ENCODE measurements around the gene RSPH1.

- TF ChIP-seq CTCF (IDR thresholded peaks at IDR 0.05 in 2 of 3, conservative IDR thresholded peaks at IDR 0.05 in 1 of 3; ENCODE audit: borderline replicate concordance in 1 of 3, insufficient read depth in 1 of 3, low read depth in 2 of 3, low read length in 2 of 3) (no peak), ZFX (IDR thresholded peaks at IDR 0.05) (no peak), SP1 (IDR thresholded peaks at IDR 0.05; ENCODE audit: low read depth) (no peak), EZH2 (IDR thresholded peaks at IDR 0.05) (no peak), POLR2AphosphoS5 (IDR thresholded peaks at IDR 0.05; ENCODE audit: low read depth, low read length) (no peak), RAD21 (IDR thresholded peaks at IDR 0.05; ENCODE audit: low read depth) (no peak), EZH2phosphoT487 (IDR thresholded peaks at IDR 0.05; ENCODE audit: borderline replicate concordance) (no peak), TCF7L2 (IDR thresholded peaks at IDR 0.05; ENCODE audit: borderline replicate concordance, extremely low read depth, insufficient read depth, insufficient read length) (no peak), POLR2A (IDR thresholded peaks at IDR 0.05; ENCODE audit: borderline replicate concordance, extremely low read depth, insufficient read depth, insufficient read length) (no peak), ZBTB33 (IDR thresholded peaks at IDR 0.05; ENCODE audit: extremely low read depth, insufficient replicate concordance, low read length) (no peak), MAX (IDR thresholded peaks at IDR 0.05) (no peak), REST (IDR thresholded peaks at IDR 0.05; ENCODE audit: low read depth) (no peak), ZNF274 (IDR thresholded peaks at IDR 0.05; ENCODE audit: low read depth, low read length) (no peak)
Observed at GRCh38 chr21:42518626-42519025, 22.6 kb upstream of the RSPH1 start.
